Activated T-helper 2 cell treated with anti-CD3 and anti-CD28 coated beads, Interferon-gamma antibody, Interleukin-2, Interleukin-4, amounts not matched to agents 10 μg/mL and 5 μg/mL and 100 μg/mL, durations not matched to agents 14 hours and 24 hours and 36 hours (primary cell): Measurements from ENCODE around the gene P2RY2. TPM values are rescaled to one million over a fixed set of nuclear protein-coding genes. Genes with fewer than 3 reads are reported as not detected.

ENCODE experiments used
- DNase-seq: peaks from one replicate; pipeline ENCODE4 v3.0.0; 2021; ENCODE audit warnings: low spot score
- H3K27ac Mint-ChIP-seq: one replicate; pipeline ENCODE4 v1.8.0; 2021; ENCODE audit warnings: mixed read lengths
- H3K27me3 Mint-ChIP-seq: one replicate; pipeline ENCODE4 v1.8.0; 2021; ENCODE audit warnings: low read depth, mixed read lengths
- H3K36me3 Mint-ChIP-seq: one replicate; pipeline ENCODE4 v1.8.0; 2021; ENCODE audit warnings: low read depth, mixed read lengths
- H3K4me1 Mint-ChIP-seq: one replicate; pipeline ENCODE4 v1.8.0; 2021; ENCODE audit warnings: low read depth, mixed read lengths
- H3K4me3 Mint-ChIP-seq: one replicate; pipeline ENCODE4 v1.8.0; 2021; ENCODE audit warnings: low read depth, mild to moderate bottlenecking, moderate library complexity, mixed read lengths
- H3K9me3 Mint-ChIP-seq: one replicate; pipeline ENCODE4 v1.8.0; 2021; ENCODE audit warnings: mixed read lengths
- intact Hi-C: fragments of 100-400 bp; cut with micrococcal nuclease; formaldehyde crosslinking; loops from one replicate; pipeline ENCODE4 v1.15.1; 2023
- total RNA-seq: library from RNA; stranded (reverse); gene quantifications from 2 replicates; pipeline ENCODE4 v1.2.3, GENCODE V29; 2022

Gene P2RY2
- total RNA-seq, 1 donor from 2014 or later = not detected

DNA sequence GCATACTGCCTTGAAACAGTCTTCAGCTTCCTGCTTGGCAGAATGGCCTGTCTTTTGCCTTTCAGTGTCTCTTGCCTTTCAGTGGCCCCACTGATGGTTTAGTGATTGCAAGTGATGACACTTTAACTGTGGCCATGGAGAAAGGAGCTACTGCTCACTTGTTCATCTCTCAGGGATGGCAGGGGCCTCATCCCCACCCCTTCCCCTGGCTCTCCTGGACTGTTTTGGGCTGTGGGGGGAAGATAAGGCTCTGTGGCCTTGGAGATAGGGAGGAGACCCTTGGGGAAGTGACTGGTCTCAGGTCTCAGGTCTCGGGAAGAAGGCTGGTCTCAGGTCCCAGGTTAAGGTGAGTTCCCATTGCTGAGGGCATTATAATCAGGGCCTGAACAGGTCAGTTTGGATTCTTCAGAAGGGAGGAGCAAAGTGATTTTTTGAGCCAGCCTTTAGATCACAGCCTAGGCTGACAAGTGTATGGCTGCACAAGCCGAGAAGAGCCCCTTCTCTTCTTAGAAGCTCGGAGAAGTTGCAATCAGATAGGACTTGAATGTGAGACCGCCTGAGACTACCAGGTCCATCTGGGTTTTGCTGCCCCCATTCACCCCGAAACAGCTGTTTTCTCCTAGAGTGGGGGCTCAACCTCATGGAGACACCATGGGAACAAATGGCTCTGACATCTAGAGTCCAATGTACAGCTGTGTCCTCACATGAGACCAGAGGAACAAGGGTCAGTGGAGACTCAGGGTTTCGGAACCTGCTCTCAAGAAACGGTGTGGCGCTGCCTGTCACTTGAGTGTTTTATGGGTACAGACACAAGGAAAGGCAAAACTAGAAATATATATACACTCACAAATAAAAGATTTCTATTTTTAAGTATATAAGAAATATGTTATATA, 15.9 kb upstream of the P2RY2 start:
- Mint-ChIP-seq H3K27ac (no peak overlapping the region), H3K9me3 (no peaks in the 10 kb centered on the region), H3K4me3 (no peak overlapping the region), H3K4me1 (peaks cover 4% of the 10 kb centered on the region), H3K36me3 (no peaks in the 10 kb centered on the region), H3K27me3 (peaks cover 20% of the 10 kb centered on the region)
- intact Hi-C loops = no loop called here
- DNase-seq = no peak

DNA sequence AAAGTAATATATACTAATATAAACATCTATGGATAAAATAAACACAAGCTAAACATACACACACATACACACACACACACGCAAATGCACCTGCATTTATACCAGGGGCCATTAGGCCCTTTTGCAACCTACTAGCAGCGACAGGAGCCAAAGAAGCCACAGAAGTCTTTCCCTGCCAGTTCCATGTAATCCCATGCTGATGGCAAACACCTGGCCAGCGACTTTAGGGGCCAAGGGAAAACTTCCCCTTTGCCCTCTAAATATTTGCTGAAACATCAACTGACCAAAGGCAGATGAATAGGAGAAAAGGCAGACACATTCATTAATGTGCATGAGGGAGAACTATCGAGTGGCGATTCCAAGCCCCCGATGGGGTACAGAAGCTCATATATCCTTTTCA, 14.8 kb upstream of the P2RY2 start:
- Mint-ChIP-seq H3K36me3 (no peaks in the 10 kb centered on the region), H3K27ac (no peak overlapping the region), H3K4me3 (no peak overlapping the region), H3K27me3 (peaks cover 25% of the 10 kb centered on the region), H3K9me3 (no peaks in the 10 kb centered on the region), H3K4me1 (peaks cover 4% of the 10 kb centered on the region)
- intact Hi-C loops = no loop called here
- no peak for DNase-seq

DNA sequence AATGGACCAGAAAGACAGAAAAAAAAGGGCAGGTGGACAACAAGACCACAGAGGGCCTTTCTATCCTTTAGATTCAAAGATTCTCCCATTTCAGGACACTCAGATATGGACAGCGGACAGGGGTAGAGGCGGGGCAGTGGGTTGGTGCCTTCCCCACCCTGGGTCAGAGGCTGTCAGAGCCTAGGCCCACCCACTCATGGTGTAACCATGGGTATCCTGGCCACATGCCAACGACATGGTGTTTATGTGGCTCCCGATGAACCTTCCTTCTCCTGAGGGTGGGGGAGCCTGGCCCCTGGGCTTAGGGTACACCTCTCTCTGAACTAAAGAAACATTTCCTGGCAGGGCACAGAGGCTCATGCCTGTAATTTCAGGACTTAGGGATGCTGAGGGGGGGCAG, 14.3 kb upstream of the P2RY2 start:
- Mint-ChIP-seq H3K27ac (no peak overlapping the region), H3K4me3 (no peak overlapping the region), H3K9me3 (no peaks in the 10 kb centered on the region), H3K36me3 (no peaks in the 10 kb centered on the region), H3K27me3 (peaks cover 23% of the 10 kb centered on the region), H3K4me1 (peaks cover 4% of the 10 kb centered on the region)
- DNase-seq = no peak
- intact Hi-C loops = no loop called here

DNA sequence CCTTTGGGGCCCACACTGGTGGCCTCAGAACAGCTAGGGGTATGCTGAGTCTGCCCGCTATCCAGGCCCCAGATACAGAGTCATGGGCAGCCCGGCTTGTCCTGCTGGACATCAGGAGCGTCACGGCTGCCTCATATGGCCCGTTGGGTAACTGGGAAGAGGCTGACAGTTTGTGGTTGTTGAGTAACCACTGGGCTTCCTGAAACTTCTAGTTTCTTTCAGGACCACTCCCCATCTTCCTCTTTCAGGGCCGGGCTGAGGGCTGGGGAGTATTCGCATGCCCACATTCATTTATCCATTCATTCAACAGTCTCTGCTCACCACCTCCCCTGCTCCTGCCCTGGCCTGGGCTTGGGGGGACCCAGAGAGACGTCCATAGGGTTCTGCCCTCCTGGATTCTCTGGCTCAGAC, 13.4 kb upstream of the P2RY2 start:
- Mint-ChIP-seq H3K9me3 (no peaks in the 10 kb centered on the region), H3K27me3 (peaks cover 21% of the 10 kb centered on the region), H3K27ac (no peak overlapping the region), H3K4me1 (peaks cover 4% of the 10 kb centered on the region), H3K36me3 (no peaks in the 10 kb centered on the region), H3K4me3 (no peak overlapping the region)
- intact Hi-C loops = no loop called here
- DNase-seq = no peak

DNA sequence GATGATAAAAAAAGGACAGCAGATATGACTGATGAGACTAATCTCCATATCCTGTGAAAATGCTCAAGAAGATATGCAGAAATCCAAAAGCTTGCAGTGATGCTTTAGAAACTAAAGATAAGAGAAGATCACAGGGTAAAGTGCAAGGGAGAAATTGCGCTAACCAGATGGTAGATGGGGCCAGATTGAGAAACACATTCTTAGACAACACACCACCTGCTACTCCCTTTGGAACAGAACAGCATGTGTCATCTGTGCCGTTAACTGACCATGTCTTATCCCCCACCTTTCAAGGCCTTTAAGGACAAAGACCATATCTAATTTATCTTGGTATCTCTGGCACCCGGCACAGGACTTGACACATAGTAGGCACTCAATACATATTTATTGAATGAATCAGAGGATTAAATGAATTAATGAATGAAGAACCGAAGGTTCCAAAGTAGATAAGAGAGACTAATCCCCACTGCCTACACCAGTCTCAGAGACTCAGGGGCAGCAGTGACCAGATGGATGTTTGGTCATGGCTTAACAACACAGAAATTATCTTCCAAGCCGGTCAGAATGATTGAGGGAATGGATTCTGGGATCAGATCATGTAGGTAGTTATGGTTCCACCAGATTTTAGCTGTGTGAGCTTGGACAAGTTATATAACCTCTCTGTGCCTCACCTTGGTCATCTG, 12.3 kb upstream of the P2RY2 start:
- Mint-ChIP-seq H3K4me3 (no peak overlapping the region), H3K36me3 (no peaks in the 10 kb centered on the region), H3K9me3 (no peaks in the 10 kb centered on the region), H3K27me3 (peaks cover 26% of the 10 kb centered on the region), H3K4me1 (peaks cover 4% of the 10 kb centered on the region), H3K27ac (no peak overlapping the region)
- DNase-seq = no peak
- intact Hi-C loops = no loop called here

DNA sequence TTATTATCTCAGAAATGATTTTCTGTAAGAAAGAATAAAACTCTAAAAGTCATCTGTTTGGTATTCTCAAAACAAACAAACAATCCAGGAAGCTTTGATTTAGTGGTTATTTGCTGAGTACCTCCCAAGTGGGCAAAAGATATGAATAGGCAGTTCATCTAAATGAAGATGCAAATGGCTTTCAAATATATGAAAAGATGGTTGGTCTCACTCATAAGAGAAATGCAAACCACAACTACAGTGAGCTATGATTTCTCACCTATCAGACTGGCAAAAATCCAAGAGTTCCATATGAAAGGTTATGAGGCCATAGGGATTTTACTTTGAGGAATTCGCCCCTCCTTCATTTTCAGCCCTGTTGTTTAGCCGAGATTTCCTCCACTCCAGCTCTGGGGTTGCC, 11.3 kb upstream of the P2RY2 start:
- no peak overlapping the region for H3K27ac Mint-ChIP-seq
- no peak overlapping the region for H3K4me3 Mint-ChIP-seq
- peaks cover 29% of the 10 kb centered on the region for H3K27me3 Mint-ChIP-seq
- intact Hi-C loops = no loop called here
- H3K4me1 Mint-ChIP-seq = peaks cover 4% of the 10 kb centered on the region
- no peaks in the 10 kb centered on the region for H3K36me3 Mint-ChIP-seq
- H3K9me3 Mint-ChIP-seq = no peaks in the 10 kb centered on the region
- DNase-seq = no peak

DNA sequence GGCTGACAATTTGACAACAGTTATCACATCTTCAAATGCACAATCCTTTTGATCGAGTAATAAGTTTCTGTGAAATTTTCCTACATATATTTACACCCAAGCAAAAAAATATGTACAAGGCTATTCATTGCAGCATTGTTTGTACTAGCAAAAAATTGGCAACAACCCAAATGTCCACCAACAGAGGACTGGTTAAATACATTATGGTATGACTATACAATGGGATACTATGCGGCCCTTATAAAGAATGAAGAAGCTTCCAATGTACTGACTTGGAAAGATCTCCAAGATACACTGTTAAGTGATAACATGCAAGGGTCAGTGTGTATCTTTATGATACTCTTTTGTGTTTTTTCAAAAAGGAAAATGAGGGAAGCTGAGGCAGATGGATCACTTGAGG, 8.2 kb upstream of the P2RY2 start:
- intact Hi-C loops = no loop called here
- H3K27ac Mint-ChIP-seq = no peak overlapping the region
- no peaks in the 10 kb centered on the region for H3K9me3 Mint-ChIP-seq
- no peaks in the 10 kb centered on the region for H3K36me3 Mint-ChIP-seq
- no peak for DNase-seq
- no peak overlapping the region for H3K4me3 Mint-ChIP-seq
- H3K4me1 Mint-ChIP-seq = peaks cover 3% of the 10 kb centered on the region
- peaks cover 26% of the 10 kb centered on the region for H3K27me3 Mint-ChIP-seq

DNA sequence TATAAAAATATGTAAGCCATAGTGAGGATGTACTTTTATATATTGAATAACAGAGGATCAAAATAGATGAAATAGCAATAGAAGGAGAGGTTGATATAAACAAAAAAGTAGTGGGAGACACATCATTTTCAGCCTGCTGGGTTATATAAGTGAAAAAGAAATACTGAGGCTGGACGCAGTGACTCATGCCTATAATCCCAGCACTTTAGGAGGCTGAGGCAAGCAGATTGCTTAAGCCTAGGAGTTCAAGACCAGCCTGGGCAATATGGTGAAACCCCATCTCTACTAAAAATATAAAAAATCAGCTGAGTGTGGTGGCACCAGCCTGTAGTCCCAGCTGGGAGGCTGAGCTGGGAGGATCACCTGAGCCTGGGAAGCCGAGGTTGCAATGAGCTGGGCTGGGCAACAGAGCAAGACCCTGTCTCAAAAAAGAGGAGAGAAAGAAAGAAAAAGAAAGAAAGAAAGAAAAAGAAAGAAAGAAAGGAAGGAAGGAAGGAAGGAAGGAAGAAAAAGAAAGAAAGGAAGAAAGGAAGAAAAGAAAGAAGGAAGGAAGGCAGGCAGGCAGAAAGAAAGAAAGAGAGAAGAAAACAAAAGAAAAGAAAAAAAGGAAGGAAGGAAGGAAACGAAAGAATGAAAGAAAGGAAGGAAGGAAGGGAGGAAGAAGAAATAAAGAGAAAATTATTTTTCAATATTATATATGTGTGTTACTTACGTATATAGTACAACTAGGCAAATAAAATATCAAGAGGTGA, 7.0 kb upstream of the P2RY2 start:
- H3K4me1 Mint-ChIP-seq = no peaks in the 10 kb centered on the region
- no peaks in the 10 kb centered on the region for H3K36me3 Mint-ChIP-seq
- no peak overlapping the region for H3K4me3 Mint-ChIP-seq
- DNase-seq = no peak
- intact Hi-C loops = no loop called here
- no peaks in the 10 kb centered on the region for H3K9me3 Mint-ChIP-seq
- no peak overlapping the region for H3K27ac Mint-ChIP-seq
- H3K27me3 Mint-ChIP-seq = peaks cover 20% of the 10 kb centered on the region

DNA sequence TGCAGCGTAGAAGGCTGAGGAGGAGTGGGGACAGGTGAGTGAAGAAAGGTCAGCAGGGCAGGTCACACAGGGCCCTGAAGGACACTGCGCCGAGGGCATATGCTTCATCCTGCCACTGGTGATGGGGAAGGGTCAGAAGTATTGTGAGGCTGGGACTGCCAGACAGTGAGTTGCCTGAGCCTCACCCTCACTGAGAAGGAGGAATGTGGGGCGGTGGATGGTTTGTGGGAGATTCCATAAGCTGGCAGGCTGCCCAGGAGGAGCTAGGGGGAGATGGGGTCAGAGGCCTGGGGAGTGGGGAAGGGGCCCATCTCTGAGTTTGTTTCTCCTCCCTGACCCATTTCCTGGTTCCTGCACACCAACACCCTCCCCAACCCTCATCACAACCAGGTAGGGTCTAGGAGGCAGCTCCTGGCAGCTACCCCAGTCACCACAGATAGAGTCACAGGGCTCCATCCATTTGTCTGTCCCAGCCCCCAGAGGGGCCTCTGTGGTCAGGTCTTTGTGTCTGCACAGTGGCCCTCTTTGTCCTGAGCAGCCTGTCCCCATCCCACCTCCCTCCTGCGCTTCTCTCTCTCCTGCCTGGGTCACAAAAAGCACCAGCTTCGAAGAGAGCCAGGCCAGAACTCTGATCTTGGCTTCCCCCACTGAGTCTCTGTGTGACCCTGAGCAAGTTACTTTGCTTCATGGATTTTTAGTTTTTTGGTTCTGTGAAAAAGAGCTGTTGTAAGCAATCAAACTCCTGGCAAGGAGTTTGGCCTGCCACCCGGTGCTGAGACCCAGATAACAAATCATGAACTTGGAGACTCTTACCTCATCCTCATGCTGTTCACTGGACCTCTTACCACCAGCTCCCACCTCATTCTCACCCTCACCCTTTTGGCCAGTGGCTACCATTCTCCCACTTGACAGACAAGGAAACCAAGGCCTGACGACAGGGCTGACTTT, 4.6 kb upstream of the P2RY2 start:
- Mint-ChIP-seq H3K4me1 (peaks cover 3% of the 10 kb centered on the region), H3K27ac (no peak overlapping the region)
- intact Hi-C loops = no loop called here

DNA sequence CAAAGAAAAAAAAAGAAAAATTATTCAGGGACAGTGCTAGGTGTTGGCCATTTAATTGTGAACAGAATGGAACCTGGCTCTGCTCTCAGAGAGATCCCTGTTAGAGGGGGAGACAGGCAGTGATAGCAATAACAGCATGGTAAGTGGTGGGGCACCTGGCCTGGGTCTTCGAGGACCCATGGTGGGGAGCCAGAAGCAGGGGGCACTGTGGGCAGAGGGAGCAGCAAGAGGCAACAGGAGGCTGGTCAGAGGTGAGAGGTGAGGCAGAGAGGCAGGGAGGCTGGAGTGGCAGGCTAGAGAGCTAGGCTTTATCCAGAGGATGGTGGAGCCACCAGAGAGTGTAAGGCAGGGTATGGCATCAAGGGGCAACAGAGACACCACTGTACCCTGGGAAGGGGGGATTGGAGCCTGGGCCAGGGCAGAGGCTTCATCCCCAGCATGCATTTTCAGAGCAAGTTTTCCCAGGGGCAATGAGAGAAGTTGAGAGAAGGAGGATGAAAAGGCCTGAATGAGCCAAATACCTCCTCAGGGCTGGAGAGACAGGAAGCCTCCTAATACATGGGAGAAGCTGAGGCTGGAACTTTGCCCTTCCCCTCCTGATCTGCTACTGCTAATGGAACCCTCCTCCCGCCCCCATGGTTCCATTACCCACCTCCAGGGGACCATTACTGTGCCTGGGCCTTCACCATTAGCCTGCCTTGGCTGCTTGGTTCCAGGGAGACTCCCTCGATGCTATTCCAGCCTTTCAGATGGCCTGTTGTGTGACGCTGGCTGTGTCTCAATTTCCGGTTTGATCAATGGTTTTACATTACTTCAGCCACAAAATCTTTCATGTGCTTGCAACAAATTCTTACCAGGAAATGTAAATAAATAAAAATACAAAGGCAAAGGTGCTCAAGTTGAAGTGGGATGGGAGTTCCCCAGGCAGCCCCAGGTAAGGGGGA, 2.6 kb upstream of the P2RY2 start:
- H3K9me3 Mint-ChIP-seq = no peaks in the 10 kb centered on the region
- H3K36me3 Mint-ChIP-seq = no peaks in the 10 kb centered on the region
- H3K4me1 Mint-ChIP-seq = peaks cover 6% of the 10 kb centered on the region
- DNase-seq = no peak
- H3K4me3 Mint-ChIP-seq = no peak overlapping the region
- H3K27ac Mint-ChIP-seq = no peak overlapping the region
- intact Hi-C loops = no loop called here
- H3K27me3 Mint-ChIP-seq = peaks cover 34% of the 10 kb centered on the region

More for the DNA sequence above, 4.6 kb upstream of the P2RY2 start:
- H3K9me3 Mint-ChIP-seq = no peaks in the 10 kb centered on the region
- H3K27me3 Mint-ChIP-seq = peaks cover 21% of the 10 kb centered on the region
- DNase-seq = no peak
- H3K4me3 Mint-ChIP-seq = no peak overlapping the region
- no peaks in the 10 kb centered on the region for H3K36me3 Mint-ChIP-seq

DNA sequence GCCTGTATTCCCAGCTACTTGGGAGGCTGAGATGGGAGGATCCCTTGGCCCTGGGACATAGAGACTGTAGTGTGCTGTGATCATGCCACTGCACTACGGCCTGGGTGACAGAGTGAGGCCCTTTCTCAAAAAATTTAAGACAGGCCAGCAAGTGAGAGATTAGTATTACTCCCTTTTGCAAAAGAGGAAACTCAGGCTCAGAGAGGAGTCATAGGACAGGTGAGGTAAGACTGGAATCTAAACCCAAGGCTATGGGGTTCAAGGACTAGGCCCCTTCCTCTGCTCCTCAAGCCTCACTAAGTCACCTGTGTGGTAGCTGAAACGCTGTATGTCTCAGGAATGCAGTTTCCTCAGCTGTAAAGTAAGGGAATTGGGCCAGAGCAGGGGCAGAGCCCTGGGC, 1.6 kb upstream of the P2RY2 start:
- no peaks in the 10 kb centered on the region for H3K36me3 Mint-ChIP-seq
- H3K27me3 Mint-ChIP-seq = peaks cover 35% of the 10 kb centered on the region
- H3K4me1 Mint-ChIP-seq = peaks cover 6% of the 10 kb centered on the region
- H3K9me3 Mint-ChIP-seq = no peaks in the 10 kb centered on the region
- no peak overlapping the region for H3K27ac Mint-ChIP-seq
- intact Hi-C loops = no loop called here
- no peak for DNase-seq
- no peak overlapping the region for H3K4me3 Mint-ChIP-seq
